ENCODE results near the gene PDZRN4. TPM values are rescaled to one million over a fixed set of nuclear protein-coding genes. Genes with fewer than 3 reads are reported as not detected.

The PDZRN4 gene
- total RNA-seq, 2 experiments from 2014 or later: not detected

DNA sequence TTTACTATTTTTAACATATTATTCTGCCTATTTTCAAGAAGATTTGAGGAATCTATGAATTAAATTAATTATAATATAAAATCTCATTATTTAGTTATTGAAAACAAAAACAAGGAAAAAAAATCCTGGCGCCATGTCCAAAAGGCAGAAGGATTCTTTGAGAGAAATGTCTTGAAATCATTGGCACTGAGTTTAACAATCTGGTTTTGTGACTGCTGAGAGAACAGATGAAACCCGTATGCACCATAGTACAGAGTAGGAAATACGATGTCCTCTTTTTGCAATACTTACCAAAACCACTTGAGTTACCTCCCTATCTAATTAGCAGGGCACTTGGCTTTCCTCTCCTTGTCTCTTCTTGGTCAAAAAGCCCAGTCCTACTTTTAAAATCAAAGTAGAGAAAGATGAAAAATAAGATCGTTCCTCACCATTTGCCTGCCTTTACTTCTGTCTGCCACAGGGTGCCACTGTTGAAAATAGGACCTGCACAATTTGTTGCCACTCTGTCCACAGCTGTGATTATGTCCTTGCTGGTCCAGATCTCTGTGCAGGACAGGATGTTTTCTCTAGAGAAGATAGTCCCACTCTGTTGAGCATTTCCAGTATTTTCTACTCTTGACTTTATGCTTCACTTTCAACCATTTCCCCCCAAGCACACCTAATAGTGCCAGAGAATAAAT is 179.7 kb downstream of the PDZRN4 start:
- CTCF ChIA-PET: no interaction called here
- DNase-seq: no peak
- Mint-ChIP-seq H3K36me3 (ENCODE audit: low read depth) (no peaks in the 10 kb centered on the region), H3K27me3 (no peaks in the 10 kb centered on the region), H3K27ac (no peak overlapping the region), H3K4me1 (no peaks in the 10 kb centered on the region), H3K9me3 (peaks cover 4% of the 10 kb centered on the region), H3K4me3 (no peak overlapping the region)
- POLR2A ChIA-PET: no interaction called here

- DNase-seq: no peak
- H3K27ac Mint-ChIP-seq: no peak overlapping the region
- no peaks in the 10 kb centered on the region for H3K27me3 Mint-ChIP-seq
- no peaks in the 10 kb centered on the region for H3K36me3 Mint-ChIP-seq (ENCODE audit: low read depth)
- no peaks in the 10 kb centered on the region for H3K9me3 Mint-ChIP-seq
- no peaks in the 10 kb centered on the region for H3K4me1 Mint-ChIP-seq
- CTCF ChIA-PET: no interaction called here
- POLR2A ChIA-PET: no interaction called here
- no peak overlapping the region for H3K4me3 Mint-ChIP-seq
These were observed 192.8 kb downstream of the PDZRN4 start for GRCh38 chr12:41380878-41381277.

DNA sequence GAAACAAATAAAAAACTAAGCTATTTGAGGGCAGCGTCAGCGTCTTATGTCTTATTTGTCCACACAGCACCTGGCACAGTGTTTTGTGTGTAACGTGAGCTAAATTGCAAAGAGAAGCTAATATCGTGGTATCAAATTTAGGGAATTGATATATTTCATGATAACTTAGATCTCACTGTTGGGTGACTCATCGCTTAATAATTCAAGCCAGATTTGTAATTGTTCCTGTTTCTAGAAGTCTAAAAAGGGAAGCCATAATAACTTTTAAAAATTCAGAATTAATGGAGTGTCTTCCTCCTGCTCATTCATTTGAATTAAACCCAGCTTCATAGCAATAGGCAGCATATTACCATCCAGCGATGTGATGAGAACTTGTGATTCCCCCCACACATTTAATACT is 214.7 kb downstream of the PDZRN4 start:
- H3K4me1 Mint-ChIP-seq: no peaks in the 10 kb centered on the region
- POLR2A ChIA-PET: no interaction called here
- H3K9me3 Mint-ChIP-seq: peaks cover 4% of the 10 kb centered on the region
- no peak overlapping the region for H3K4me3 Mint-ChIP-seq
- no peaks in the 10 kb centered on the region for H3K36me3 Mint-ChIP-seq (ENCODE audit: low read depth)
- H3K27ac Mint-ChIP-seq: no peak overlapping the region
- DNase-seq: no peak
- CTCF ChIA-PET: no interaction called here
- no peaks in the 10 kb centered on the region for H3K27me3 Mint-ChIP-seq

GRCh38 chr12:41407232-41407799 is 219.2 kb downstream of the PDZRN4 start:
- no peak overlapping the region for H3K27ac Mint-ChIP-seq
- CTCF ChIA-PET: no interaction called here
- POLR2A ChIA-PET: no interaction called here

DNA sequence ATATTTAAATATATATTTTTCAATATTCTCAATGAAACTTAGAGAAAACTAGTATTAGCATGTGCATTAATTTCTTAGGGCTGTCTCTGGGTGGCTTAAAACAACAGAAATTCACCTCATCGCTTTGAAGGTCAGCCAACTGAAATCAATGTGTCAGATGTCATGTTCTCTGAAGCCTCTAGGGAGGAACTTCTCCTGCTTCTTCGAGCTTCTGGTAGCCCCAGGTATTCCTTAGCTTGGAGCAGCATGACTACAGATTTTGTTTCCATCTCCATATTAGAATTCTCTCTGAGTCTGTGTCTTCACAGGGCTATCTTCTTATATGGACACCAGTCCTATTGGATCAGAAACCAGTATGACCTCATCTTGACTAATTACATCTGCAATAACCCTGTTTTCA is 221.5 kb downstream of the PDZRN4 start:
- DNase-seq: no peak
- no peaks in the 10 kb centered on the region for H3K36me3 Mint-ChIP-seq (ENCODE audit: low read depth)
- H3K27ac Mint-ChIP-seq: no peak overlapping the region
- ChIA-PET CTCF (no interaction called here), POLR2A (no interaction called here)
- H3K9me3 Mint-ChIP-seq: peaks cover 2% of the 10 kb centered on the region
- H3K27me3 Mint-ChIP-seq: no peaks in the 10 kb centered on the region
- H3K4me3 Mint-ChIP-seq: no peak overlapping the region
- no peaks in the 10 kb centered on the region for H3K4me1 Mint-ChIP-seq

More at GRCh38 chr12:41407232-41407799, 219.2 kb downstream of the PDZRN4 start:
- DNase-seq: no peak
- no peak overlapping the region for H3K4me3 Mint-ChIP-seq
- H3K36me3 Mint-ChIP-seq (ENCODE audit: low read depth): no peaks in the 10 kb centered on the region
- H3K4me1 Mint-ChIP-seq: no peaks in the 10 kb centered on the region
- no peaks in the 10 kb centered on the region for H3K27me3 Mint-ChIP-seq
- H3K9me3 Mint-ChIP-seq: peaks cover 4% of the 10 kb centered on the region

GRCh38 chr12:41418586-41418985 is 230.5 kb downstream of the PDZRN4 start:
- CTCF ChIA-PET: no interaction called here
- Mint-ChIP-seq H3K27me3 (no peaks in the 10 kb centered on the region), H3K27ac (no peak overlapping the region), H3K4me1 (no peaks in the 10 kb centered on the region), H3K36me3 (ENCODE audit: low read depth) (no peaks in the 10 kb centered on the region), H3K4me3 (no peak overlapping the region), H3K9me3 (no peaks in the 10 kb centered on the region)
- no peak for DNase-seq
- POLR2A ChIA-PET: no interaction called here

DNA sequence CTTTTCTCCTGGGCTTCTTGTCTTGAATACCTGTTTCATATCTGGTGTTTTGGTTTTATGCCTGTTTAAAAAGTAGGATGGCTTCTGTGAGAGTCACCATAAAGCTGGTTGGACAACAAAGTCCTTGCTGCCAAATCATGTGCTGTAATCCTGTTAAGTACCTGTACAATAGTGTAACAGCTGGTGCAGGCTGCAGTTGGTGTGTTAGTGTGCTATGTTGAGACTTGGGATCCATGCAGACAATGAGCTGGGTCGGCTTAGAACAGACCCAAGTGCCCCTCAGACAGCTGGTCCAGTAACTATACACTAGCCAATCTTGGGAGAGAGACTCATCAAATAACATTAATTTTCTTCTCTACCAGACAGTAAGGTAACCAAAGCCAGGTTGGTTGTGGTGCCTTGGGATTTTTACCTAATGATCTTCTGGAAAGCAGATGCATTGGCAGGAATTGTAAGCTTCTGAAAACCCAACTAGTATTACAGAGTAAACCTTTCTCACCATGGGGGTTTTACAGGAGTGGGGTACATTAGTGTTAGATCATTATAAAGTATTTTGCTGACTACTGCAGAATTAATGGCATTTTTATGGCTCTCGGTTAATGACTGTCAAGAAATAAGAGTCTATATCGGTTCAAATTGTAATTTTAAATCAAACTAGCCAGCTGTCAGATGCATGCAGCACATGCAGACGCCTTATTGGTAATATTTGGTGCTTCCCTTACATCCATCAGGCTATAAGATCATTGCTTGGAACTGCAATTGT is 231.2 kb downstream of the PDZRN4 start:
- Mint-ChIP-seq H3K4me3 (no peak overlapping the region), H3K9me3 (no peaks in the 10 kb centered on the region), H3K27ac (no peak overlapping the region), H3K36me3 (ENCODE audit: low read depth) (no peaks in the 10 kb centered on the region), H3K4me1 (no peaks in the 10 kb centered on the region), H3K27me3 (no peaks in the 10 kb centered on the region)
- POLR2A ChIA-PET: no interaction called here
- CTCF ChIA-PET: no interaction called here
- DNase-seq: no peak

DNA sequence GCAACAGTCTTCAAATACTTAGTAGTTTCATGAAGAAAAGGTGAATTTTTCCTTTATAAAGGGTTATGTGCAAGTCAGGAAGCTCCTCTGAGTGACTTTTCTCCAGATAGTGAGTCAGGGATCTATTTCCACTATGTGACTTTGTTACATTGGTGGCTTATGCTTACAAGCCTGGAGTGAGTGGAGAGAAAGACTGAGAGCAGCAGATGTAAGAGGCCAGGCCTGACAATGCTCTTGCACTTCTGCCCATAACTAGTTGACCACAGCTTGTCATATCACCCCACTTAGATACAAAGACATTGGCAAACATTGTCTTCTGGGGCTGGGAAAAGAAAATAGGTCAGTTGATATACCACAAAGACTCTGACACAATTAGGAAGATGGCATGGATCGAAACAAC is 236.5 kb downstream of the PDZRN4 start:
- H3K27ac Mint-ChIP-seq: no peak overlapping the region
- H3K4me3 Mint-ChIP-seq: no peak overlapping the region
- no peak for DNase-seq
- H3K9me3 Mint-ChIP-seq: no peaks in the 10 kb centered on the region
- ChIA-PET CTCF (no interaction called here), POLR2A (no interaction called here)
- H3K4me1 Mint-ChIP-seq: no peaks in the 10 kb centered on the region
- H3K27me3 Mint-ChIP-seq: no peaks in the 10 kb centered on the region
- no peaks in the 10 kb centered on the region for H3K36me3 Mint-ChIP-seq (ENCODE audit: low read depth)

- Mint-ChIP-seq H3K27ac (no peak overlapping the region), H3K4me3 (no peak overlapping the region), H3K9me3 (no peaks in the 10 kb centered on the region), H3K27me3 (no peaks in the 10 kb centered on the region), H3K36me3 (ENCODE audit: low read depth) (no peaks in the 10 kb centered on the region), H3K4me1 (no peaks in the 10 kb centered on the region)
- ChIA-PET POLR2A (no interaction called here), CTCF (no interaction called here)
- DNase-seq: no peak
These were observed 245.3 kb downstream of the PDZRN4 start for GRCh38 chr12:41433460-41433859.

GRCh38 chr12:41436076-41436475 is 248.0 kb downstream of the PDZRN4 start:
- Mint-ChIP-seq H3K27me3 (no peaks in the 10 kb centered on the region), H3K4me3 (no peak overlapping the region), H3K9me3 (no peaks in the 10 kb centered on the region), H3K4me1 (no peaks in the 10 kb centered on the region), H3K27ac (no peak overlapping the region), H3K36me3 (ENCODE audit: low read depth) (no peaks in the 10 kb centered on the region)
- DNase-seq: no peak
- POLR2A ChIA-PET: no interaction called here
- CTCF ChIA-PET: no interaction called here

DNA sequence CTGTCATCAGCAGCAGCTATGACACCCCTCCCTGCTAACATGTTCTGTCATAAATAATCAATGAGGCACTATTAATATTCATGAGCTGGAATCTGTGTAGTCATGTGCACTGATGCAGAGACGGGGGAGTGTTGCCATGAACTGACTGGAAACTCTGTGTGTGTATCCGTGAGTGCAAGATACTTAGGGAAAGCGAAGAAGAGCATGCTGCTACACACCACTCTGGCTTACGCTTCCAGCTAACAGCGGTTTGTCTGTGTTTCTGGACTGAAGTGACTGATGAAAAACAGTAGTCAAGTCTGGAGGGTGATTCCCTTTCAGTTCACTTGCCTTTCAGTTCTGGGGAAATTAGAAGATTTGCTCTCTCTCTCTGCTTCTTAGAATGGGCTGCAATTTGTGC is 249.4 kb downstream of the PDZRN4 start:
- H3K27me3 Mint-ChIP-seq: no peaks in the 10 kb centered on the region
- no peaks in the 10 kb centered on the region for H3K9me3 Mint-ChIP-seq
- DNase-seq: no peak
- no peaks in the 10 kb centered on the region for H3K4me1 Mint-ChIP-seq
- no peak overlapping the region for H3K27ac Mint-ChIP-seq
- CTCF ChIA-PET: no interaction called here
- POLR2A ChIA-PET: no interaction called here
- no peak overlapping the region for H3K4me3 Mint-ChIP-seq
- no peaks in the 10 kb centered on the region for H3K36me3 Mint-ChIP-seq (ENCODE audit: low read depth)

GRCh38 chr12:41438854-41439541 is 250.9 kb downstream of the PDZRN4 start:
- Mint-ChIP-seq H3K27ac (no peak overlapping the region), H3K4me1 (no peaks in the 10 kb centered on the region), H3K27me3 (no peaks in the 10 kb centered on the region), H3K4me3 (no peak overlapping the region), H3K9me3 (no peaks in the 10 kb centered on the region), H3K36me3 (ENCODE audit: low read depth) (no peaks in the 10 kb centered on the region)
- no peak for DNase-seq
- CTCF ChIA-PET: no interaction called here
- POLR2A ChIA-PET: no interaction called here

- Mint-ChIP-seq H3K9me3 (no peaks in the 10 kb centered on the region), H3K27ac (no peak overlapping the region)
These were observed 251.7 kb downstream of the PDZRN4 start for GRCh38 chr12:41439801-41440200.

More at GRCh38 chr12:41439801-41440200, 251.7 kb downstream of the PDZRN4 start:
- Mint-ChIP-seq H3K27me3 (no peaks in the 10 kb centered on the region), H3K36me3 (ENCODE audit: low read depth) (no peaks in the 10 kb centered on the region), H3K4me3 (no peak overlapping the region), H3K4me1 (no peaks in the 10 kb centered on the region)
- DNase-seq: no peak
- POLR2A ChIA-PET: no interaction called here
- CTCF ChIA-PET: no interaction called here
